HG02759 (cell line): ENCODE data around the gene PJVK.
A peak's percentile ranks its signal among the peaks of the same experiment; 100 is the strongest.

ENCODE experiments used
- ATAC-seq: cut with Tn5 transposase; IDR thresholded peaks from one replicate; pipeline ENCODE4 v1.9.1; 2021; ENCODE audit warnings: mild to moderate bottlenecking, moderate library complexity; ENCODE audit not compliant: unreplicated experiment

The PJVK gene

DNA sequence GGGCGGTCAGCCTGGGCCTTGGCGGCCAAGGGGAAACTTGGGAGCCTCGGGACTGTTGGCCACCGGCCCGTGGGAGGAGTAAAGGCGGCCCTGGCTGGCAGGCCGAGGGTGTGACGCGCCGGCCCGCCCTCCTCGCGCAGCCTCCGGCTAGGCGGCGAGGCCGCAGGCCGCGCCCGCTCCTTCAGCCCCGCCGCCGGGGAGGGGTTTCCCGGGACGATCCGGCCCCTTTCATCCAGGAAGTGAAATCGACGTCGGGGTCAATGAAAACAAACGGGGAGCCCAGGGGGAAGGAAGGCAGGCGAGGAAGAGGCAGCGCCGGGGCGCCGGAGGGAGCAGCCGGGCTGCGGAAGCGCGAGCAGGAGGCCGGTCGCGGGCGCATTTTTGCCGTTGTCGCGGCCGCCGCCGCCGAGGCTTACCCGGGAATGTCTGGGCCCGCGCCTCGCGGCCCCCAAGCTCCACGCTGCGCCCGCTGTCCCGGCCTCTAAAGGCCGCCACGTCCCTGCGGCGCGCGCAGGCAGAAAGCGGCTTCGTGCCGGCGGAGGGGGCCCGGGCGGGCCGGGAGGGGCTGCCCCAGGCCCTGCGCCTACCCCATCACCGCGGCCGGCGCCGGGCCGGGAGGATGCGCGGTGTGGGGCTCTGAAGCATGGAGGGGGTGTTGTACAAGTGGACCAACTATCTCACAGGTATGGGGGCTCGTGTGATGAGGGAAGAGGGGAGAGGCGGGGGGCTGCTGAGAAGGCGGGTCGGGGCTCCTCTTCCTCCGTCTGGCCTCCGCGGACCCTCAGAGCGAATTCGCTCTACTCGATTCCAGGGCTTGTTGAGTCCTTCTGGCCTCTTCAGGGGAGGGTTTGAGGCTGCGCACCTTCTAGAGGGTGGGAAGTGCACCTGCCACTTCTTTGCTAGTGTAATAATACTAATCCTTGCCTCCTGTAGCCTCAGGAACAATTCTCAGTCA, 29.3 kb downstream of the PJVK start, which contains the start of gene PLEKHA3:
Gene PLEKHA3, plus strand, starts transcription at position 231 of the 955 bp plus-strand sequence. Its CDS starts 413 bp downstream, at position 644.
- peak; percentile 75 for ATAC-seq

- peak; percentile 22 for ATAC-seq
Observed at GRCh38 chr2:178482437-178482836, 31.3 kb downstream of the PJVK start.

- ATAC-seq: no peak
Observed at GRCh38 chr2:178484245-178485041, 33.3 kb downstream of the PJVK start.

- no peak for ATAC-seq
Observed at GRCh38 chr2:178485356-178485755, 34.2 kb downstream of the PJVK start.

DNA sequence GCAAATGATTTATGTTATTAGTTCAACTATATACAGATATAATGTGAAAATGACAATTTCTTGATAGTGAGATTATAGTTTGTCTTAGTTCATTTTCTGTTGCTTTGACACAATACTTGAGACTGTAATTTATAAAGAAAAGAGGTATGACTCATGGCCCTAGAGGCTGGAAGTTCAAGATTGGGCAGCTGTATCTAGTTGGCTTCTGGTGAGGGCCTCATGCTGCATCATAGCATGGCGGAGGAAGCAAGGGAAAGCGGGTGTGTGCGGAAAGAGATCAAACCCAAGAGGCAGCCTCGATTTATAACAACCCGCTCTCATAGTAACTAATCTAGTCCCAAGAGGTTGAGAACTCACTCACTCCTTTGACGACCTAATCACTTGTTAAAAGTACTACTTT, 40.4 kb downstream of the PJVK start:
- ATAC-seq: no peak

- ATAC-seq: no peak
Observed at GRCh38 chr2:178496049-178496448, 44.9 kb downstream of the PJVK start.

GRCh38 chr2:178498137-178498536, 47.0 kb downstream of the PJVK start:
- ATAC-seq: peak; percentile 65

- ATAC-seq: no peak
Observed at GRCh38 chr2:178499640-178500039, 48.5 kb downstream of the PJVK start.

DNA sequence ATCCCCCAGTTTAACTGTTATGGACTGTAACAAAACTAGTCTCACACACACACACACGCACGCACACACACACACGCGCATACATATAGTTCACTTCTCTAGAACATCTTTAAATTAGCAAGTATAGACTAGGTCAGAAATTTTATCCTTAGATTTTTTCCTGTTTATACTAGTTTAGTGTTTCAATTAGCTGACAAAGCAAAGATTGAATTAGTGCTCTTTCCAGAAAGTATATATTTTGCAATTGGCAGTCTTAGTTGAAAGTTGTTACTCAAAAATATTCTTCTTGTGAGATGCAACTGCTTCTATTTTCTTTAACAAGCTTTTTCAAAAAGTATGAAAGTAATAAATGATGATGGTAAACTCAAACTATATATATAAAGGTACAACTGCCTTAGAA, 51.6 kb downstream of the PJVK start:
- ATAC-seq: no peak

- no peak for ATAC-seq
Observed at GRCh38 chr2:178506101-178506500, 54.9 kb downstream of the PJVK start.

GRCh38 chr2:178506524-178506923, 55.3 kb downstream of the PJVK start:
- no peak for ATAC-seq

DNA sequence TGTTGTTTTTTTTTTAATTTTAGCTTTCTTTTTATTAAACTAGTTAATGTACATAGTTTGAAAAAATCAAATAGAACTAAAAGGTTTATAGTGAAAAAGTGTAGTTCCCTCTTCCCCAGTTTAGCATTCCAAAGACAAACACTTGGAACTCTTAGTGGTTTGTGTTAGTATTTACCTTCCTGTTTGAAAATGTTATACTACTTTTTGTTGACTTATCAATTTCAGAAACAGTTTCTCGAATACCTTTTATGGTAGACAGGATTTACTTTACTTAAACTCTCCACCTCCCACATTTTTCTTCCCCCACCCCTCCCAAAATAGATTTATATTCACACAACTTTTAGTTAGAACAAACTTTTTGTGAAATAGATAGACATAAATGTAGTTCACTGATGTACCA, 55.8 kb downstream of the PJVK start:
- ATAC-seq: no peak

DNA sequence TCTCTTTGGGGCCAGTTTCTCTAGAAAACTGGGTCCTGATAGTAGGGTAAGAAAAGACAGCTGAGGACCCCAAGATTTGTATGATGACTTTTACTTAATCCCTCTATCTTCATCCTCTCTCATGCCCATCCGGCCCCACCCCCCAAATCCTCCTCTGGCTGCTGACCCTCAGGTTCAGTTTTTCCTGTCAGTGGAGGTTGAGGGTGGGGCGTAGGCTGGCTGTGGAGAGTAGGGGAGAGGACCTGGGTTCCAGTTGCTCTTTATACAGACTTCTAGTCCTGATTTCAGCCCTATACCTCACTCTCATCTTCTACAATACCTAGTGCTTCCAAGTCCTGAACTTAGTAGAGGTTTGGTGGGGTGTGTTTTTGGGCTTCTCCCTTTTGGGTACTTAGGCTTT, 57.5 kb downstream of the PJVK start:
- ATAC-seq: no peak

DNA sequence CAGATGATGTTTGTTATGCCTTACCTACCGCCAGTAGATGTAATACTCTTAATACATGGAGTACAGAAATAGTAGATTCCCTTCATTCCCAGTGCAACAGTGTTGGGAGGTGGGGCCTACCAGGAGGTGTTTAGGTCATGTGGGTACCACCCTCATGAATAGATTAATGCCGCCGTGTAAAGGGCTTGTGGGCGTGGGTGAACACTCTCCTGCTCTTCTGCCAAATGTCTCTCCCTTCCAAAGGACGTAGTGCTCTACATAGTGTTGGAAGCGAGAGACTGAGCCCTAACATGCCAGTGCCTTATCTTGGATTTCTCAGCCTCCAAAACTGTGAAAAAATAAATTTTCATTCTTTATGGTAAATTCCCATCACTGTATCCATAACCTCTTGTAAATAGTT, 59.2 kb downstream of the PJVK start:
- ATAC-seq: no peak
